ENCODE results near the gene B3GNT4. TPM values are rescaled to one million over a fixed set of nuclear protein-coding genes. Genes with fewer than 3 reads are reported as not detected.

Gene B3GNT4
- total and polyA plus RNA-seq, 9 donors: 0.15 to 0.42 TPM; not detected in 7

GRCh38 chr12:122190842-122191668 lies 12.5 kb upstream of the B3GNT4 start:
- Histone ChIP-seq H3K36me3 (no peaks in the 10 kb centered on the region), H3K27me3 (no peaks in the 10 kb centered on the region), H3K27ac (no peak overlapping the region), H3K9me3 (no peaks in the 10 kb centered on the region), H3K4me1 (ENCODE audit: insufficient read depth) (no peaks in the 10 kb centered on the region), H3K4me3 (no peak overlapping the region)
- TF ChIP-seq POLR2A (IDR thresholded peaks at IDR 0.05) (no peak), CTCF (IDR thresholded peaks at IDR 0.05) (no peak), EP300 (IDR thresholded peaks at IDR 0.05) (no peak)
- peak in 1 of 5 donors; percentile 33 for DNase-seq
- intact Hi-C loops (cut with DNase I): no loop called here
- WGBS, 3 donors: 68 to 72% (median 70%) methylated on average over 18 of the region's 18 CpGs

GRCh38 chr12:122192441-122192840 lies 11.1 kb upstream of the B3GNT4 start:
- 57 to 80% (median 69%) methylated on average over 11 of the region's 11 CpGs for WGBS, 3 donors
- H3K36me3 ChIP-seq: no peaks in the 10 kb centered on the region
- H3K9me3 ChIP-seq: no peaks in the 10 kb centered on the region
- no peaks in the 10 kb centered on the region for H3K4me1 ChIP-seq (ENCODE audit: insufficient read depth)
- no peaks in the 10 kb centered on the region for H3K27me3 ChIP-seq
- H3K27ac ChIP-seq: no peak overlapping the region
- H3K4me3 ChIP-seq: no peak overlapping the region
- TF ChIP-seq EP300 (IDR thresholded peaks at IDR 0.05): no peak
- TF ChIP-seq CTCF (IDR thresholded peaks at IDR 0.05): no peak
- no peak for TF ChIP-seq POLR2A (IDR thresholded peaks at IDR 0.05)
- intact Hi-C loops (cut with DNase I): no loop called here
- DNase-seq: no peak

GRCh38 chr12:122194804-122195203 lies 8.7 kb upstream of the B3GNT4 start:
- Histone ChIP-seq H3K27me3 (no peaks in the 10 kb centered on the region), H3K36me3 (no peaks in the 10 kb centered on the region), H3K9me3 (no peaks in the 10 kb centered on the region), H3K4me3 (no peak overlapping the region), H3K27ac (no peak overlapping the region), H3K4me1 (ENCODE audit: insufficient read depth) (no peaks in the 10 kb centered on the region)
- TF ChIP-seq CTCF (IDR thresholded peaks at IDR 0.05): no peak
- no peak for TF ChIP-seq EP300 (IDR thresholded peaks at IDR 0.05)
- TF ChIP-seq POLR2A (IDR thresholded peaks at IDR 0.05): no peak
- WGBS, 3 donors: 87 to 93% (median 88%) methylated on average over 1 of the region's 1 CpG
- DNase-seq: no peak
- intact Hi-C loops (cut with DNase I): no loop called here

- H3K27me3 ChIP-seq: no peaks in the 10 kb centered on the region
- TF ChIP-seq CTCF (IDR thresholded peaks at IDR 0.05): no peak
- no peak for TF ChIP-seq POLR2A (IDR thresholded peaks at IDR 0.05)
- H3K4me1 ChIP-seq (ENCODE audit: insufficient read depth): no peaks in the 10 kb centered on the region
- DNase-seq: no peak
- H3K4me3 ChIP-seq: no peak overlapping the region
- intact Hi-C loops (cut with DNase I): no loop called here
- WGBS, 3 donors: 91 to 96% (median 91%) methylated on average over 4 of the region's 4 CpGs
- no peak overlapping the region for H3K27ac ChIP-seq
- no peaks in the 10 kb centered on the region for H3K36me3 ChIP-seq
- no peaks in the 10 kb centered on the region for H3K9me3 ChIP-seq
Measured at GRCh38 chr12:122195405-122195804, 8.1 kb upstream of the B3GNT4 start.

All from ovary (tissue), 9 donors.